ENCODE data around the gene MAD1L1.

MAD1L1 gene

GRCh38 chr7:1995426-1995825 lies 237.3 kb downstream of the MAD1L1 start:
- no peak for ATAC-seq
- no peak for TF ChIP-seq OSR1 (CRISPR knock-in tag; IDR thresholded peaks at IDR 0.05)
- no peak for TF ChIP-seq RARB (CRISPR knock-in tag; IDR thresholded peaks at IDR 0.05)
- TF ChIP-seq TOX (CRISPR knock-in tag; IDR thresholded peaks at IDR 0.05; ENCODE audit: borderline replicate concordance), result no peak
- TF ChIP-seq ZFP30 (CRISPR knock-in tag; IDR thresholded peaks at IDR 0.05), result no peak
- TF ChIP-seq, protein P1, sequence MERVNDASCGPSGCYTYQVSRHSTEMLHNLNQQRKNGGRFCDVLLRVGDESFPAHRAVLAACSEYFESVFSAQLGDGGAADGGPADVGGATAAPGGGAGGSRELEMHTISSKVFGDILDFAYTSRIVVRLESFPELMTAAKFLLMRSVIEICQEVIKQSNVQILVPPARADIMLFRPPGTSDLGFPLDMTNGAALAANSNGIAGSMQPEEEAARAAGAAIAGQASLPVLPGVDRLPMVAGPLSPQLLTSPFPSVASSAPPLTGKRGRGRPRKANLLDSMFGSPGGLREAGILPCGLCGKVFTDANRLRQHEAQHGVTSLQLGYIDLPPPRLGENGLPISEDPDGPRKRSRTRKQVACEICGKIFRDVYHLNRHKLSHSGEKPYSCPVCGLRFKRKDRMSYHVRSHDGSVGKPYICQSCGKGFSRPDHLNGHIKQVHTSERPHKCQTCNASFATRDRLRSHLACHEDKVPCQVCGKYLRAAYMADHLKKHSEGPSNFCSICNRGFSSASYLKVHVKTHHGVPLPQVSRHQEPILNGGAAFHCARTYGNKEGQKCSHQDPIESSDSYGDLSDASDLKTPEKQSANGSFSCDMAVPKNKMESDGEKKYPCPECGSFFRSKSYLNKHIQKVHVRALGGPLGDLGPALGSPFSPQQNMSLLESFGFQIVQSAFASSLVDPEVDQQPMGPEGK (CRISPR knock-in tag; IDR thresholded peaks at IDR 0.05; ENCODE audit: borderline replicate concordance), result no peak
- no peak for TF ChIP-seq CREB5 (CRISPR knock-in tag; IDR thresholded peaks at IDR 0.05; ENCODE audit: low read depth)
- TF ChIP-seq ARNTL (CRISPR knock-in tag; IDR thresholded peaks at IDR 0.05; ENCODE audit: borderline replicate concordance, low read depth), result no peak
- no peak for TF ChIP-seq PPARA (CRISPR knock-in tag; IDR thresholded peaks at IDR 0.05; ENCODE audit: borderline replicate concordance)
- TF ChIP-seq, protein P2, sequence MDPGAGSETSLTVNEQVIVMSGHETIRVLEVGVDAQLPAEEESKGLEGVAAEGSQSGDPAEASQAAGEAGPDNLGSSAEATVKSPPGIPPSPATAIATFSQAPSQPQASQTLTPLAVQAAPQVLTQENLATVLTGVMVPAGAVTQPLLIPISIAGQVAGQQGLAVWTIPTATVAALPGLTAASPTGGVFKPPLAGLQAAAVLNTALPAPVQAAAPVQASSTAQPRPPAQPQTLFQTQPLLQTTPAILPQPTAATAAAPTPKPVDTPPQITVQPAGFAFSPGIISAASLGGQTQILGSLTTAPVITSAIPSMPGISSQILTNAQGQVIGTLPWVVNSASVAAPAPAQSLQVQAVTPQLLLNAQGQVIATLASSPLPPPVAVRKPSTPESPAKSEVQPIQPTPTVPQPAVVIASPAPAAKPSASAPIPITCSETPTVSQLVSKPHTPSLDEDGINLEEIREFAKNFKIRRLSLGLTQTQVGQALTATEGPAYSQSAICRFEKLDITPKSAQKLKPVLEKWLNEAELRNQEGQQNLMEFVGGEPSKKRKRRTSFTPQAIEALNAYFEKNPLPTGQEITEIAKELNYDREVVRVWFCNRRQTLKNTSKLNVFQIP (CRISPR knock-in tag; IDR thresholded peaks at IDR 0.05; ENCODE audit: borderline replicate concordance, low read depth), result no peak
- TF ChIP-seq TCF4 (CRISPR knock-in tag; IDR thresholded peaks at IDR 0.05; ENCODE audit: borderline replicate concordance), result no peak
- TF ChIP-seq BACH2 (CRISPR knock-in tag; IDR thresholded peaks at IDR 0.05; ENCODE audit: borderline replicate concordance), result no peak
- no peak for TF ChIP-seq ESRRG (CRISPR knock-in tag; IDR thresholded peaks at IDR 0.05)

- ATAC-seq, result no peak
- TF ChIP-seq ZFP3 (CRISPR knock-in tag; IDR thresholded peaks at IDR 0.05), result no peak
- no peak for TF ChIP-seq ZNF8 (CRISPR knock-in tag; IDR thresholded peaks at IDR 0.05)
- no peak for TF ChIP-seq CSDC2 (CRISPR knock-in tag; IDR thresholded peaks at IDR 0.05)
- no peak for TF ChIP-seq ZNF565 (CRISPR knock-in tag; conservative IDR thresholded peaks at IDR 0.05; ENCODE audit: low read depth)
- no peak for TF ChIP-seq RARB (CRISPR knock-in tag; IDR thresholded peaks at IDR 0.05)
- no peak for TF ChIP-seq SNAI2 (CRISPR knock-in tag; IDR thresholded peaks at IDR 0.05)
- no peak for TF ChIP-seq ESRRG (CRISPR knock-in tag; IDR thresholded peaks at IDR 0.05)
- no peak for TF ChIP-seq PPARA (CRISPR knock-in tag; IDR thresholded peaks at IDR 0.05; ENCODE audit: borderline replicate concordance)
- no peak for TF ChIP-seq ISL1 (CRISPR knock-in tag; IDR thresholded peaks at IDR 0.05)
- TF ChIP-seq, protein P1 (CRISPR knock-in tag; IDR thresholded peaks at IDR 0.05; ENCODE audit: borderline replicate concordance), result no peak
- no peak for TF ChIP-seq TSHZ2 (CRISPR knock-in tag; IDR thresholded peaks at IDR 0.05)
- TF ChIP-seq, protein P2 (CRISPR knock-in tag; IDR thresholded peaks at IDR 0.05; ENCODE audit: borderline replicate concordance, low read depth), result no peak
- TF ChIP-seq, protein P3, sequence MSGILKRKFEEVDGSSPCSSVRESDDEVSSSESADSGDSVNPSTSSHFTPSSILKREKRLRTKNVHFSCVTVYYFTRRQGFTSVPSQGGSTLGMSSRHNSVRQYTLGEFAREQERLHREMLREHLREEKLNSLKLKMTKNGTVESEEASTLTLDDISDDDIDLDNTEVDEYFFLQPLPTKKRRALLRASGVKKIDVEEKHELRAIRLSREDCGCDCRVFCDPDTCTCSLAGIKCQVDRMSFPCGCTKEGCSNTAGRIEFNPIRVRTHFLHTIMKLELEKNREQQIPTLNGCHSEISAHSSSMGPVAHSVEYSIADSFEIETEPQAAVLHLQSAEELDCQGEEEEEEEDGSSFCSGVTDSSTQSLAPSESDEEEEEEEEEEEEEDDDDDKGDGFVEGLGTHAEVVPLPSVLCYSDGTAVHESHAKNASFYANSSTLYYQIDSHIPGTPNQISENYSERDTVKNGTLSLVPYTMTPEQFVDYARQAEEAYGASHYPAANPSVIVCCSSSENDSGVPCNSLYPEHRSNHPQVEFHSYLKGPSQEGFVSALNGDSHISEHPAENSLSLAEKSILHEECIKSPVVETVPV (CRISPR knock-in tag; IDR thresholded peaks at IDR 0.05), result no peak
- no peak for TF ChIP-seq BACH2 (CRISPR knock-in tag; IDR thresholded peaks at IDR 0.05; ENCODE audit: borderline replicate concordance)
- no peak for TF ChIP-seq CREB5 (CRISPR knock-in tag; IDR thresholded peaks at IDR 0.05; ENCODE audit: low read depth)
- no peak for TF ChIP-seq TCF4 (CRISPR knock-in tag; IDR thresholded peaks at IDR 0.05; ENCODE audit: borderline replicate concordance)
- TF ChIP-seq TOX (CRISPR knock-in tag; IDR thresholded peaks at IDR 0.05; ENCODE audit: borderline replicate concordance), result no peak
- TF ChIP-seq OSR1 (CRISPR knock-in tag; IDR thresholded peaks at IDR 0.05), result no peak
- TF ChIP-seq ZC3H10 (CRISPR knock-in tag; IDR thresholded peaks at IDR 0.05), result no peak
- no peak for TF ChIP-seq ZNF70 (CRISPR knock-in tag; IDR thresholded peaks at IDR 0.05)
Observed at GRCh38 chr7:1994931-1995330, 237.8 kb downstream of the MAD1L1 start.

All from SK-N-SH treated with all-trans-retinoic acid at 6 μM for 48 hours (cell line).